22Rv1 (cell line): Measurements from ENCODE around the gene VMP1.
"Not testable (repeated sequence)": the region's sequence is repeated elsewhere in the genome, so short reads cannot be mapped to it uniquely, and the experiment has no call there.

Experiments used
- H3K27ac ChIP-seq: fragments of 450-650 bp; 2 replicates; pipeline ENCODE4 v1.5.1; 2017
- ZFX ChIP-seq: fragments of 450-650 bp; IDR thresholded peaks from 2 replicates; pipeline ENCODE4 v1.6.1; 2017; ENCODE audit warnings: antibody characterized with exemption, borderline replicate concordance
- TF ChIP-seq, protein P1 (sequence below): fragments of 450-650 bp; IDR thresholded peaks from 2 replicates; pipeline ENCODE4 v1.5.1; 2017; ENCODE audit warnings: mild to moderate bottlenecking

Gene VMP1

GRCh38 chr17:59872351-59872750, 164.9 kb downstream of the VMP1 start:
- H3K27ac ChIP-seq, result peak overlapping the region; percentile 74
- TF ChIP-seq, protein P1, sequence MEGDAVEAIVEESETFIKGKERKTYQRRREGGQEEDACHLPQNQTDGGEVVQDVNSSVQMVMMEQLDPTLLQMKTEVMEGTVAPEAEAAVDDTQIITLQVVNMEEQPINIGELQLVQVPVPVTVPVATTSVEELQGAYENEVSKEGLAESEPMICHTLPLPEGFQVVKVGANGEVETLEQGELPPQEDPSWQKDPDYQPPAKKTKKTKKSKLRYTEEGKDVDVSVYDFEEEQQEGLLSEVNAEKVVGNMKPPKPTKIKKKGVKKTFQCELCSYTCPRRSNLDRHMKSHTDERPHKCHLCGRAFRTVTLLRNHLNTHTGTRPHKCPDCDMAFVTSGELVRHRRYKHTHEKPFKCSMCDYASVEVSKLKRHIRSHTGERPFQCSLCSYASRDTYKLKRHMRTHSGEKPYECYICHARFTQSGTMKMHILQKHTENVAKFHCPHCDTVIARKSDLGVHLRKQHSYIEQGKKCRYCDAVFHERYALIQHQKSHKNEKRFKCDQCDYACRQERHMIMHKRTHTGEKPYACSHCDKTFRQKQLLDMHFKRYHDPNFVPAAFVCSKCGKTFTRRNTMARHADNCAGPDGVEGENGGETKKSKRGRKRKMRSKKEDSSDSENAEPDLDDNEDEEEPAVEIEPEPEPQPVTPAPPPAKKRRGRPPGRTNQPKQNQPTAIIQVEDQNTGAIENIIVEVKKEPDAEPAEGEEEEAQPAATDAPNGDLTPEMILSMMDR, result no peak
- TF ChIP-seq ZFX, result no peak

- not testable (repeated sequence) for H3K27ac ChIP-seq
Measured at GRCh38 chr17:59873414-59873813, 166.0 kb downstream of the VMP1 start.

GRCh38 chr17:59874376-59874775, 166.9 kb downstream of the VMP1 start:
- H3K27ac ChIP-seq, result no peak overlapping the region
- TF ChIP-seq ZFX, result no peak
- TF ChIP-seq, protein P1, result no peak

DNA sequence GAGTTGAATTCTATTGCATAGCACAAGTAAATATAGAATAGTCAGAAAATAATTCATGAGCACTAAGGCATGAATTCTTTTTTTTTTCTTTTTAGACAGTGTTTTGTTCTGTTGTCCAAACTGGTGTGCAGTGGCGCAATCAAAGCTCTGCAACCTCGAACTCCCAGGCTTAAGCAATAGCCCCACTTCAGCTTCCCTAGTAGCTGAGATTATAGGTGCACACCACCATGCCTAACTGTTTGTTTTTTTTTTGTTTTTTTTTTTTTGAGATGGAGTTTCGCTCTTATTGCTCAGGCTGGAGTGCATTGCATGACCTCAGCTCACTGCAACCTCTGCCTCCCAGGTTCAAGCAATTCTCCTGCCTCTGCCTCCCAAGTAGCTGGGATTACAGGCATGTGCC, 168.7 kb downstream of the VMP1 start:
- no peak for TF ChIP-seq ZFX
- TF ChIP-seq, protein P1, result no peak
- H3K27ac ChIP-seq, result no peak overlapping the region

GRCh38 chr17:59877965-59878364, 170.5 kb downstream of the VMP1 start:
- H3K27ac ChIP-seq, result no peak overlapping the region
- TF ChIP-seq, protein P1, result no peak
- no peak for TF ChIP-seq ZFX

DNA sequence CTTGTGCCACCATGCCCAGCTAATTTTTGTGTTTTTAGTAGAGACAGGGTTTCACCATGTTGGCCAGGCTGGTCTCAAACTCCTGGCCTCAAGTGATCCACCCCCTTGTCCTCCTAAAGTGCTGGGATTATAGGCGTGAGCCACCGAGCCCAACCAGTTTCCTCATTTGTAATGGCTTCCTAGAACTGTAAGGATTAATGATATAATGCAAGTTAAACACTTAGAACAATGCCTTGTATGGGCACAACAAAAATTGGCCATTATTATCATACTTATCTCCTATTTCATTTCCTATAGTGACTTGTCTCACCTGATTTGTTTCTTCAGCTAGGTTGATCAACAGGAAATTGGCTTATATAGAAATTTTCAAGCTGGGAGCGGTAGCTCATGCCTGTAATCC, 171.2 kb downstream of the VMP1 start:
- H3K27ac ChIP-seq, result no peak overlapping the region
- TF ChIP-seq, protein P1, result no peak
- TF ChIP-seq ZFX, result no peak

DNA sequence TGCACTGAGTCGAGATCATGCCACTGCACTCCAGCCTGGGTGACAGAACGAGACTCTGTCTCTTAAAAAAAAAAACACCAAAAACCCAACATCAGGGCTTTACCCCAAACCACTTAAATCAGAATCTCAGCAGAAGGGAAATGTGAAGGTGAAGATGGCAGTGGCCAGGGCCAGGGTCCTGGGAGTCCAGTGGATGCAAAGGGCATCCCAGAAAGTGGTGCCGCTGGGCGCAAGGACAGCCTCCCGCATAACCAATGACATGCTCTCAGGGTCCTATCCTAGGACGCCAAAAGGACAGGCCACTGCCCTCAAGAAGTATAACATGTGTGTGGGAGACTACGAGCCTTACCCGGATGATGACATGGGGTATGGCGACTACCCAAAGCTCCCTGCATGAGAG, 177.4 kb downstream of the VMP1 start:
- TF ChIP-seq ZFX, result no peak
- TF ChIP-seq, protein P1, result no peak
- H3K27ac ChIP-seq, result no peak overlapping the region

DNA sequence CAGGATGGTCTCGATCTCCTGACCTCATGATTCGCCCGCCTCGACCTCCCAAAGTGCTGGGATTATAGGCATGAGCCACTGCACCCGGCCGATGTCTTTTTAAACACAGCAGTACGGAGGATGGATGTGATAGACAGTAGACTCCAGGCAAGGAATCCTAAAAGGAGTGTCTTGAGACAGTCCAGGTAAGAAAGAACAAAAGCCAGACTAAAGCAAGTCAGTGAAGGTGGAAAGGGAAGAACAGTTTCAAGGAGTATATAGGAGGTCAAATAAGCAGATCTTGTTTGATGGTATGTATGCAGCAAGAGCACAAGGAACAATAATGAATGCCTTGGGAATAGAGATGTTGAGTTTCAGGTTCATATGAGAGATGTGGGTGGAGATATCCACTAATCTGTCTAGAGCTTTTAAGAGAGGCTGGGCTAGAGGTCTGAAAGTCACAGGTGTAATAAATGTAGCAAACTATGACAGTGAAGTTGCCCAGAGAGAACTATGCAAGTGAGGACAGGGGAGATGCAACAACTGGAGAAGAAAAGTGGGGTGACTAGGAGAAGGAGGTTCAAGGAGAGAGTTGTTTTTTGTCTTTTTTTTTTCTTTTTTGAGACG, 180.8 kb downstream of the VMP1 start:
- H3K27ac ChIP-seq, result no peak overlapping the region
- no peak for TF ChIP-seq ZFX
- TF ChIP-seq, protein P1, result no peak
